Right lobe of liver (tissue), 6 donors: ENCODE measurements around the gene GSTO2. TPM values are rescaled to one million over a fixed set of nuclear protein-coding genes. Genes with fewer than 3 reads are reported as not detected.

Source experiments
- ATAC-seq, 4 donors: fragments of 200-7000 bp; cut with Tn5 transposase; one replicate each; pipeline ENCODE4 v1.9.1; 2020; ENCODE audit warnings: mild to moderate bottlenecking in 4 of 4, moderate library complexity in 4 of 4
- DNase-seq, 3 donors: peaks; one replicate each; pipeline ENCODE4 v3.0.0-alpha.2; 2020
- H3K27ac ChIP-seq, 3 donors: fragments of 200-600 bp; one replicate each; pipeline ENCODE4 v1.8.0; 2022
- H3K27me3 ChIP-seq, 2 donors: fragments of 200-600 bp; one replicate each; pipeline ENCODE4 v1.8.0; 2022
- H3K36me3 ChIP-seq, 4 donors: fragments of 200-600 bp; sonication (generic) in 1 of 4; one replicate each; pipeline versions ENCODE4 v1.5.1 to v1.8.0; 2017 to 2022; ENCODE audit warnings: control low read depth in 1 of 4
- H3K4me1 ChIP-seq, 4 donors: fragments of 200-600 bp; sonication (generic) in 1 of 4; one replicate each; pipeline versions ENCODE4 v1.5.1 to v1.8.0; 2017 to 2022; ENCODE audit warnings: control low read depth in 1 of 4
- H3K4me3 ChIP-seq, 3 donors: fragments of 200-600 bp; one replicate each; pipeline ENCODE4 v1.8.0; 2022
- H3K9me3 ChIP-seq, 4 donors: fragments of 200-600 bp; sonication (generic) in 1 of 4; one replicate each; pipeline versions ENCODE4 v1.5.1 to v1.8.0; 2017 to 2022; ENCODE audit warnings: control low read depth in 1 of 4
- CTCF ChIP-seq, 4 donors: fragments of 200-600 bp in 3 of 4; fragments of 450-650 bp in 1 of 4; IDR thresholded peaks; one replicate each; pipeline versions ENCODE4 v1.5.1 to v1.8.0; 2016 to 2022; ENCODE audit warnings: antibody characterized with exemption in 4 of 4, mild to moderate bottlenecking in 2 of 4
- POLR2A ChIP-seq: fragments of 450-650 bp; IDR thresholded peaks from one replicate; pipeline ENCODE4 v1.6.1; 2017; ENCODE audit warnings: antibody characterized with exemption, mild to moderate bottlenecking
- WGBS: methylation state at CpG from one replicate; pipeline ENCODE4 v1.1.6; 2018; ENCODE audit warnings: low coverage, low lambda C conversion rate; ENCODE audit not compliant: insufficient coverage; ENCODE audit errors: missing lambda C conversion rate; 5-methylcytosine and 5-hydroxymethylcytosine counted together
- intact Hi-C, 2 donors: fragments of 100-400 bp; cut with DNase I; formaldehyde crosslinking; loops; one replicate each; pipeline versions ENCODE4 v1.11.2 to v1.14.1; 2022
- total RNA-seq, 6 experiments: library from RNA; depleted of rRNA in 2 of 6; stranded (reverse); fragments of >200 nt in 2 of 6; fragmentation: NEBNext Ultra II Directional in 3 of 6; extraction: Animal tissue kit (Norgen Biotek cat#: 25700) in 3 of 6; gene quantifications; one replicate each; pipeline versions ENCODE4 v1.1.0 to v1.2.4, GENCODE V29; 2016 to 2023
- donor health status: DM: no; HTN: yes; CAD: no.
- donor health status: DM: no; HTN: no; CAD: no.
- donor health status: DM: no; HTN: no; CAD: no.
- donor health status: DM: no; HTN: yes; CAD: no.
- donor health status: DM: no; HTN: yes; CAD: no.

The GSTO2 gene
- total RNA-seq, 6 experiments from 2014 or later = 1.4 to 5.3 (median 2.8) TPM

GRCh38 chr10:104330168-104331110, 61.5 kb downstream of the GSTO2 start:
- peak in 1 of 4 donors; percentile 16 for ATAC-seq
- Histone ChIP-seq H3K9me3 (no peaks in the 10 kb centered on the region), H3K27me3 (no peaks in the 10 kb centered on the region), H3K4me3 (no peak overlapping the region), H3K4me1 (peaks cover 0 to 34% (median 0%) of the 10 kb centered on the region in 4 donors), H3K27ac (peak overlapping the region; percentile 8 to 59 (median 34)), H3K36me3 (no peaks in the 10 kb centered on the region)
- no peak for DNase-seq
- no peak for TF ChIP-seq CTCF (IDR thresholded peaks at IDR 0.05)
- intact Hi-C loops = no loop called here
- WGBS = 26% methylated on average over 8 of the region's 8 CpGs

- DNase-seq (peak in 2 of 3 donors; percentile 22 to 42), ATAC-seq (peak; percentile 33 to 65 (median 42))
- Histone ChIP-seq H3K36me3 (no peaks in the 10 kb centered on the region), H3K27me3 (no peaks in the 10 kb centered on the region), H3K9me3 (no peaks in the 10 kb centered on the region), H3K4me3 (no peak overlapping the region), H3K27ac (peak overlapping the region; percentile 8 to 59 (median 19)), H3K4me1 (peaks cover 0 to 39% (median 0%) of the 10 kb centered on the region in 4 donors)
- TF ChIP-seq POLR2A (peak; percentile 9), CTCF (IDR thresholded peaks at IDR 0.05) (no peak)
- 83% methylated on average over 5 of the region's 9 CpGs for WGBS
- intact Hi-C loops = no loop called here
Observed at GRCh38 chr10:104331208-104331838, 62.3 kb downstream of the GSTO2 start.

GRCh38 chr10:104332243-104333031, 63.5 kb downstream of the GSTO2 start:
- WGBS = 63% methylated on average over 9 of the region's 11 CpGs
- TF ChIP-seq CTCF (IDR thresholded peaks at IDR 0.05) (no peak), POLR2A (no peak)
- H3K27me3 ChIP-seq = no peaks in the 10 kb centered on the region
- intact Hi-C loops = no loop called here
- ATAC-seq = peak in 1 of 4 donors; percentile 3
- no peak overlapping the region for H3K4me3 ChIP-seq
- H3K4me1 ChIP-seq = peaks cover 0 to 46% (median 0%) of the 10 kb centered on the region in 4 donors
- peak overlapping the region; percentile 9 to 31 (median 19) for H3K27ac ChIP-seq
- H3K9me3 ChIP-seq = no peaks in the 10 kb centered on the region
- H3K36me3 ChIP-seq = no peaks in the 10 kb centered on the region
- DNase-seq = peak in 2 of 3 donors; percentile 15 to 38

- no peak for ATAC-seq
- no peak for TF ChIP-seq CTCF (IDR thresholded peaks at IDR 0.05)
- no peak for TF ChIP-seq POLR2A
- peak overlapping the region in 2 of 3 donors; percentile 12 to 26 for H3K27ac ChIP-seq
- H3K4me3 ChIP-seq = no peak overlapping the region
- WGBS = 78% methylated on average over 11 of the region's 13 CpGs
- DNase-seq = peak in 1 of 3 donors; percentile 43
- no peaks in the 10 kb centered on the region for H3K27me3 ChIP-seq
- H3K4me1 ChIP-seq = peaks cover 0 to 41% (median 0%) of the 10 kb centered on the region in 4 donors
- intact Hi-C loops = no loop called here
- H3K36me3 ChIP-seq = no peaks in the 10 kb centered on the region
- H3K9me3 ChIP-seq = no peaks in the 10 kb centered on the region
Observed at GRCh38 chr10:104333032-104333727, 64.2 kb downstream of the GSTO2 start.
